Progenitor cell of endocrine pancreas (in vitro differentiated cells): ENCODE results near the gene NADK. TPM values are rescaled to one million over a fixed set of nuclear protein-coding genes. Genes with fewer than 3 reads are reported as not detected.

Experiments used
- DNase-seq: peaks from one replicate; pipeline ENCODE4 v3.0.0; 2021; ENCODE audit warnings: low spot score; ENCODE audit not compliant: unreplicated experiment
- H3K27ac Mint-ChIP-seq: 2 replicates; pipeline ENCODE4 v1.8.0; 2021; ENCODE audit warnings: mild to moderate bottlenecking, moderate library complexity, mixed read lengths
- H3K27me3 Mint-ChIP-seq: 2 replicates; pipeline ENCODE4 v1.8.0; 2021; ENCODE audit warnings: mixed read lengths
- H3K36me3 Mint-ChIP-seq: 2 replicates; pipeline ENCODE4 v1.8.0; 2022; ENCODE audit warnings: mixed read lengths; ENCODE audit not compliant: insufficient read depth
- H3K4me1 Mint-ChIP-seq: 2 replicates; pipeline ENCODE4 v1.8.0; 2021; ENCODE audit warnings: low read depth, mixed read lengths
- H3K4me3 Mint-ChIP-seq: 2 replicates; pipeline ENCODE4 v1.8.0; 2021; ENCODE audit warnings: low read depth, mild to moderate bottlenecking, moderate library complexity, mixed read lengths
- H3K9me3 Mint-ChIP-seq: 2 replicates; pipeline ENCODE4 v1.8.0; 2021; ENCODE audit warnings: low read depth, mixed read lengths
- total RNA-seq: library from RNA; stranded (reverse); gene quantifications from 2 replicates; pipeline ENCODE4 v1.2.1, GENCODE V29; 2021
- TF ChIP-seq, protein P1 (sequence below): fragments of 200-600 bp; sonication (generic); IDR thresholded peaks from one replicate; pipeline ENCODE4 v1.5.0; 2021; ENCODE audit warnings: antibody characterized with exemption, mild to moderate bottlenecking; ENCODE audit not compliant: unreplicated experiment

NADK gene
- total RNA-seq, 1 donor from 2014 or later = 87.8 TPM

DNA sequence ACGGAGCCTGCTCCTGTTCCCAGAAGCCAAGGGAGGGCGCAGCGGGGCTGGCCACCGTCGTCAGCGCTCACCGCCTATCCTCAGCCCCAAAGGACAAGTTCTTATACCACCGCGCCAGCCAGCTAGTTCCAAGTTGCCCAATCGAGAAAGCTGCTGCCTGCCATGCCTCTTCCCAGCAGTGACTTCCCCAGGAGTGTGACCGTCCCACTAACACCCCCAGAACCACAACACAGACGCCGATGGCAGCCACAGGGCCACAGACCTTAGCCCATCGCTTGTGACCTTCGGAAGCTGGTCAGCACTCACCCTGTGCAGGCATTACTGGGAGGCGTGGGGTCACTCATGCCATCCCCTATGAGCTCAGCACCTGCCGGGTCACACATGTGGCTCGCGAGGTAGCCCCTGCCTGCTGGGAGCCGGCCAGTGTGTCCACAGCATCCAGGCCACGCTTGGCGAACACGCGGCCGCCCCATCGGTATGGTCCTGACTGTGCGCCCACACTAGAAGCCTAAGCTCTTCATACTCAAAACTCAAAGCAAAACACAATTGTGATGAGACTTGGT, 20.1 kb downstream of the NADK start:
- no peaks in the 10 kb centered on the region for H3K9me3 Mint-ChIP-seq
- TF ChIP-seq, protein P1, sequence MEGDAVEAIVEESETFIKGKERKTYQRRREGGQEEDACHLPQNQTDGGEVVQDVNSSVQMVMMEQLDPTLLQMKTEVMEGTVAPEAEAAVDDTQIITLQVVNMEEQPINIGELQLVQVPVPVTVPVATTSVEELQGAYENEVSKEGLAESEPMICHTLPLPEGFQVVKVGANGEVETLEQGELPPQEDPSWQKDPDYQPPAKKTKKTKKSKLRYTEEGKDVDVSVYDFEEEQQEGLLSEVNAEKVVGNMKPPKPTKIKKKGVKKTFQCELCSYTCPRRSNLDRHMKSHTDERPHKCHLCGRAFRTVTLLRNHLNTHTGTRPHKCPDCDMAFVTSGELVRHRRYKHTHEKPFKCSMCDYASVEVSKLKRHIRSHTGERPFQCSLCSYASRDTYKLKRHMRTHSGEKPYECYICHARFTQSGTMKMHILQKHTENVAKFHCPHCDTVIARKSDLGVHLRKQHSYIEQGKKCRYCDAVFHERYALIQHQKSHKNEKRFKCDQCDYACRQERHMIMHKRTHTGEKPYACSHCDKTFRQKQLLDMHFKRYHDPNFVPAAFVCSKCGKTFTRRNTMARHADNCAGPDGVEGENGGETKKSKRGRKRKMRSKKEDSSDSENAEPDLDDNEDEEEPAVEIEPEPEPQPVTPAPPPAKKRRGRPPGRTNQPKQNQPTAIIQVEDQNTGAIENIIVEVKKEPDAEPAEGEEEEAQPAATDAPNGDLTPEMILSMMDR = no peak
- H3K4me3 Mint-ChIP-seq = no peak overlapping the region
- peak overlapping the region; percentile 33 for H3K27ac Mint-ChIP-seq
- no peak for DNase-seq
- H3K27me3 Mint-ChIP-seq = no peaks in the 10 kb centered on the region
- no peaks in the 10 kb centered on the region for H3K4me1 Mint-ChIP-seq
- H3K36me3 Mint-ChIP-seq = peaks cover 11% of the 10 kb centered on the region

- TF ChIP-seq, protein P1 = no peak
- no peak overlapping the region for H3K27ac Mint-ChIP-seq
Measured at GRCh38 chr1:1757422-1758058, 20.7 kb downstream of the NADK start.

GRCh38 chr1:1756661-1757421, 21.4 kb downstream of the NADK start:
- H3K9me3 Mint-ChIP-seq = no peaks in the 10 kb centered on the region
- H3K36me3 Mint-ChIP-seq = peaks cover 13% of the 10 kb centered on the region
- DNase-seq = no peak
- no peaks in the 10 kb centered on the region for H3K4me1 Mint-ChIP-seq
- TF ChIP-seq, protein P1 = no peak
- no peaks in the 10 kb centered on the region for H3K27me3 Mint-ChIP-seq
- H3K4me3 Mint-ChIP-seq = no peak overlapping the region
- no peak overlapping the region for H3K27ac Mint-ChIP-seq

More at GRCh38 chr1:1757422-1758058, 20.7 kb downstream of the NADK start:
- Mint-ChIP-seq H3K27me3 (no peaks in the 10 kb centered on the region), H3K4me3 (no peak overlapping the region), H3K9me3 (no peaks in the 10 kb centered on the region), H3K4me1 (no peaks in the 10 kb centered on the region), H3K36me3 (peaks cover 11% of the 10 kb centered on the region)
- DNase-seq = no peak

- H3K27ac Mint-ChIP-seq = no peak overlapping the region
- DNase-seq = no peak
- H3K36me3 Mint-ChIP-seq = peaks cover 6% of the 10 kb centered on the region
- no peaks in the 10 kb centered on the region for H3K27me3 Mint-ChIP-seq
- no peaks in the 10 kb centered on the region for H3K9me3 Mint-ChIP-seq
- H3K4me1 Mint-ChIP-seq = no peaks in the 10 kb centered on the region
- TF ChIP-seq, protein P1 = no peak
- H3K4me3 Mint-ChIP-seq = no peak overlapping the region
Measured at GRCh38 chr1:1755852-1756251, 22.4 kb downstream of the NADK start.

GRCh38 chr1:1755426-1755825, 22.8 kb downstream of the NADK start:
- no peak for DNase-seq
- TF ChIP-seq, protein P1 = no peak
- Mint-ChIP-seq H3K9me3 (no peaks in the 10 kb centered on the region), H3K4me3 (no peak overlapping the region), H3K4me1 (no peaks in the 10 kb centered on the region), H3K36me3 (peaks cover 6% of the 10 kb centered on the region), H3K27ac (no peak overlapping the region), H3K27me3 (no peaks in the 10 kb centered on the region)
